Spleen (tissue), 11 donors: Measurements from ENCODE around the gene DOCK10. TPM values are rescaled to one million over a fixed set of nuclear protein-coding genes. Genes with fewer than 3 reads are reported as not detected.
A peak's percentile ranks its signal among the peaks of the same experiment; 100 is the strongest.

Source experiments
- DNase-seq: peaks from one replicate; pipeline ENCODE4 v3.0.0-alpha.2; 2020
- H3K27ac ChIP-seq, 8 donors: fragments of 200-600 bp; sonication (generic) in 7 of 8; 1 replicate in 4 of 8; 2 replicates in 4 of 8; pipeline versions ENCODE4 v1.5.0 to v1.8.0; 2016 to 2021; ENCODE audit warnings: inconsistent platforms in 4 of 8, mild to moderate bottlenecking in 4 of 8, moderate library complexity in 1 of 8
- H3K27me3 ChIP-seq, 7 donors: fragments of 200-600 bp; sonication (generic) in 6 of 7; replicated peaks in 1 of 7; 1 replicate in 4 of 7; 2 replicates in 3 of 7; pipeline versions ENCODE4 v1.5.0 to v1.8.0; 2016 to 2021; ENCODE audit warnings: inconsistent platforms in 3 of 7, mild to moderate bottlenecking in 1 of 7
- H3K36me3 ChIP-seq, 6 donors: fragments of 200-600 bp; sonication (generic) in 5 of 6; 1 replicate in 4 of 6; 2 replicates in 2 of 6; pipeline versions ENCODE4 v1.5.0 to v1.8.0; 2016 to 2021; ENCODE audit warnings: inconsistent platforms in 2 of 6
- H3K4me1 ChIP-seq, 6 donors: fragments of 200-600 bp; sonication (generic) in 5 of 6; 1 replicate in 3 of 6; 2 replicates in 3 of 6; pipeline versions ENCODE4 v1.5.0 to v1.8.0; 2016 to 2021; ENCODE audit warnings: inconsistent platforms in 3 of 6
- H3K4me3 ChIP-seq, 8 donors: fragments of 200-600 bp; sonication (generic) in 7 of 8; 1 replicate in 4 of 8; 2 replicates in 4 of 8; pipeline versions ENCODE4 v1.5.0 to v1.8.0; 2016 to 2021; ENCODE audit warnings: inconsistent platforms in 4 of 8, mild to moderate bottlenecking in 4 of 8, moderate library complexity in 2 of 8
- H3K9me3 ChIP-seq, 8 donors: fragments of 200-600 bp; sonication (generic) in 7 of 8; 1 replicate in 4 of 8; 2 replicates in 4 of 8; pipeline versions ENCODE4 v1.5.0 to v1.8.0; 2016 to 2021; ENCODE audit warnings: inconsistent platforms in 4 of 8
- CTCF ChIP-seq, 11 experiments: fragments of 200-600 bp in 7 of 11; fragments of 450-650 bp in 4 of 11; sonication (generic) in 4 of 11; IDR thresholded peaks in 8 of 11; conservative IDR thresholded peaks in 3 of 11; 1 replicate in 7 of 11; 2 replicates in 4 of 11; pipeline versions ENCODE4 v1.4.0 to v1.8.0; 2016 to 2021; ENCODE audit warnings: antibody characterized with exemption in 11 of 11, inconsistent platforms in 4 of 11, mild to moderate bottlenecking in 1 of 11
- POLR2A ChIP-seq, 3 donors: fragments of 450-650 bp; IDR thresholded peaks; one replicate each; pipeline ENCODE4 v1.5.1; 2017; ENCODE audit warnings: antibody characterized with exemption in 3 of 3, mild to moderate bottlenecking in 1 of 3
- POLR2AphosphoS5 ChIP-seq, 3 donors: sonication (generic); formaldehyde crosslinking; IDR thresholded peaks; one replicate each; pipeline ENCODE4 v1.5.1; 2017; ENCODE audit warnings: antibody characterized with exemption in 3 of 3
- WGBS, 5 donors: extraction: QIAGEN DNeasy Blood & Tissue Kit in 3 of 5; methylation state at CpG; one replicate each; pipeline versions ENCODE4 v1.1.5 to v1.1.7; 2013 to 2018; 5-methylcytosine and 5-hydroxymethylcytosine counted together
- intact Hi-C: fragments of 100-400 bp; cut with DNase I; formaldehyde crosslinking; loops from one replicate; pipeline ENCODE4 v1.15.0; 2023; ENCODE audit warnings: low total_unique reads
- polyA plus RNA-seq, 3 donors: library from polyadenylated mRNA; stranded (reverse); fragments of 200-250 nt; gene quantifications; one replicate each; pipeline ENCODE4 v1.2.1, GENCODE V29; 2013
- total RNA-seq, 7 donors: library from RNA; depleted of rRNA in 3 of 7; stranded (reverse); fragments of >200 nt in 3 of 7; fragmentation: NEBNext Ultra II Directional in 4 of 7; extraction: Animal tissue kit (Norgen Biotek cat#: 25700) in 4 of 7; gene quantifications; one replicate each; pipeline versions ENCODE4 v1.1.0 to v1.2.1, GENCODE V29; 2016 to 2021
- donor health status: healthy with polysubstance abuse.
- donor health status: DM: no; HTN: no; CAD: no; lungs with moderate emphysema.
- donor health status: DM: no; HTN: no; CAD: no.
- donor health status: Bipolar disorder and iron deficiency.
- donor health status: healthy.
- donor health status: DM: no; HTN: no; CAD: no.
- donor health status: DM: yes; HTN: yes; CAD: no.

The DOCK10 gene
- total and polyA plus RNA-seq, 10 donors, result 12.5 to 203 (median 158) TPM

GRCh38 chr2:224956706-224957105 is 85.6 kb downstream of the DOCK10 start:
- no peaks in the 10 kb centered on the region for H3K27me3 ChIP-seq
- no peaks in the 10 kb centered on the region for H3K36me3 ChIP-seq
- no peak for DNase-seq
- TF ChIP-seq CTCF (IDR thresholded peaks at IDR 0.05 in 8 of 11, conservative IDR thresholded peaks at IDR 0.05 in 3 of 11) (no peak), POLR2AphosphoS5 (IDR thresholded peaks at IDR 0.05) (no peak), POLR2A (IDR thresholded peaks at IDR 0.05) (no peak)
- peaks cover 45 to 90% (median 60%) of the 10 kb centered on the region in 6 donors for H3K4me1 ChIP-seq
- intact Hi-C loops, result no loop called here
- H3K9me3 ChIP-seq, result no peaks in the 10 kb centered on the region
- no peak overlapping the region for H3K4me3 ChIP-seq
- H3K27ac ChIP-seq, result peak overlapping the region in 7 of 8 donors; percentile 72 to 90 (median 81)
- 84 to 90% (median 89%) methylated on average over 3 of the region's 3 CpGs for WGBS, 5 donors

GRCh38 chr2:224954980-224955379 is 87.3 kb downstream of the DOCK10 start:
- Histone ChIP-seq H3K27ac (peak overlapping the region in 3 of 8 donors; percentile 3 to 90 (median 11)), H3K27me3 (no peaks in the 10 kb centered on the region), H3K4me1 (peaks cover 40 to 92% (median 65%) of the 10 kb centered on the region in 6 donors), H3K36me3 (no peaks in the 10 kb centered on the region), H3K9me3 (no peaks in the 10 kb centered on the region), H3K4me3 (no peak overlapping the region)
- DNase-seq, result no peak
- TF ChIP-seq POLR2AphosphoS5 (IDR thresholded peaks at IDR 0.05) (no peak), POLR2A (IDR thresholded peaks at IDR 0.05) (no peak), CTCF (IDR thresholded peaks at IDR 0.05 in 8 of 11, conservative IDR thresholded peaks at IDR 0.05 in 3 of 11) (no peak)
- intact Hi-C loops, result no loop called here

- peak; percentile 80 for DNase-seq
- intact Hi-C loops, result no loop called here
- H3K4me1 ChIP-seq, result peaks cover 39 to 92% (median 62%) of the 10 kb centered on the region in 6 donors
- no peaks in the 10 kb centered on the region for H3K36me3 ChIP-seq
- TF ChIP-seq POLR2AphosphoS5 (IDR thresholded peaks at IDR 0.05), result peak in 1 of 3 donors; percentile 77
- no peak for TF ChIP-seq POLR2A (IDR thresholded peaks at IDR 0.05)
- H3K9me3 ChIP-seq, result no peaks in the 10 kb centered on the region
- H3K27ac ChIP-seq, result peak overlapping the region; percentile 23 to 90 (median 62)
- WGBS, 5 donors, result 27 to 40% (median 32%) methylated on average over 6 of the region's 6 CpGs
- peak overlapping the region in 1 of 8 donors; percentile 8 for H3K4me3 ChIP-seq
- no peaks in the 10 kb centered on the region for H3K27me3 ChIP-seq
Observed at GRCh38 chr2:224952936-224953657, 89.2 kb downstream of the DOCK10 start.

GRCh38 chr2:224951723-224952481 is 90.4 kb downstream of the DOCK10 start:
- H3K4me1 ChIP-seq, result peaks cover 40 to 92% (median 62%) of the 10 kb centered on the region in 6 donors
- WGBS, 5 donors, result 74 to 85% (median 80%) methylated on average over 7 of the region's 7 CpGs

More at GRCh38 chr2:224951723-224952481, 90.4 kb downstream of the DOCK10 start:
- Histone ChIP-seq H3K36me3 (no peaks in the 10 kb centered on the region), H3K27me3 (no peaks in the 10 kb centered on the region), H3K9me3 (no peaks in the 10 kb centered on the region), H3K27ac (peak overlapping the region in 7 of 8 donors; percentile 34 to 89 (median 52)), H3K4me3 (no peak overlapping the region)
- intact Hi-C loops, result no loop called here
- TF ChIP-seq CTCF (IDR thresholded peaks at IDR 0.05 in 8 of 11, conservative IDR thresholded peaks at IDR 0.05 in 3 of 11) (no peak), POLR2A (IDR thresholded peaks at IDR 0.05) (no peak), POLR2AphosphoS5 (IDR thresholded peaks at IDR 0.05) (no peak)
- DNase-seq, result no peak
